Neural crest cell (in vitro differentiated cells): ENCODE measurements around the gene TRPM1. TPM values are rescaled to one million over a fixed set of nuclear protein-coding genes. Genes with fewer than 3 reads are reported as not detected.
A peak's percentile ranks its signal among the peaks of the same experiment; 100 is the strongest.

Experiments
- DNase-seq: peaks from one replicate; pipeline ENCODE4 v3.0.0; 2021; ENCODE audit warnings: low read depth, mixed read lengths, low spot score
- H3K27ac Mint-ChIP-seq: one replicate; pipeline ENCODE4 v1.8.0; 2021; ENCODE audit warnings: mild to moderate bottlenecking, mixed read lengths; ENCODE audit not compliant: unreplicated experiment
- H3K27me3 Mint-ChIP-seq: 2 replicates; pipeline ENCODE4 v1.8.0; 2021; ENCODE audit warnings: low read depth, mild to moderate bottlenecking, mixed read lengths
- H3K36me3 Mint-ChIP-seq: 2 replicates; pipeline ENCODE4 v1.8.0; 2021; ENCODE audit warnings: low read depth, mild to moderate bottlenecking, mixed read lengths
- H3K4me1 Mint-ChIP-seq: 2 replicates; pipeline ENCODE4 v1.8.0; 2021; ENCODE audit warnings: mixed read lengths
- H3K4me3 Mint-ChIP-seq: one replicate; pipeline ENCODE4 v1.8.0; 2021; ENCODE audit warnings: mild to moderate bottlenecking, mixed read lengths
- H3K9me3 Mint-ChIP-seq: 2 replicates; pipeline ENCODE4 v1.8.0; 2021; ENCODE audit warnings: mixed read lengths
- long read RNA-seq: library from polyadenylated mRNA; unstranded; transcript quantifications from one replicate; pipeline ENCODE4 v2.0.0, GENCODE V29; 2020
- total RNA-seq: library from RNA; stranded (reverse); gene quantifications from 2 replicates; pipeline ENCODE4 v1.2.1, GENCODE V29; 2021
- TF ChIP-seq, protein P1 (sequence below): fragments of 200-600 bp; sonication (generic); conservative IDR thresholded peaks from 2 replicates; pipeline ENCODE4 v1.5.0; 2021; ENCODE audit warnings: antibody characterized with exemption, mild to moderate bottlenecking

The TRPM1 gene
- not detected in 2 replicates for total RNA-seq
- long read RNA-seq: 0 reads

DNA sequence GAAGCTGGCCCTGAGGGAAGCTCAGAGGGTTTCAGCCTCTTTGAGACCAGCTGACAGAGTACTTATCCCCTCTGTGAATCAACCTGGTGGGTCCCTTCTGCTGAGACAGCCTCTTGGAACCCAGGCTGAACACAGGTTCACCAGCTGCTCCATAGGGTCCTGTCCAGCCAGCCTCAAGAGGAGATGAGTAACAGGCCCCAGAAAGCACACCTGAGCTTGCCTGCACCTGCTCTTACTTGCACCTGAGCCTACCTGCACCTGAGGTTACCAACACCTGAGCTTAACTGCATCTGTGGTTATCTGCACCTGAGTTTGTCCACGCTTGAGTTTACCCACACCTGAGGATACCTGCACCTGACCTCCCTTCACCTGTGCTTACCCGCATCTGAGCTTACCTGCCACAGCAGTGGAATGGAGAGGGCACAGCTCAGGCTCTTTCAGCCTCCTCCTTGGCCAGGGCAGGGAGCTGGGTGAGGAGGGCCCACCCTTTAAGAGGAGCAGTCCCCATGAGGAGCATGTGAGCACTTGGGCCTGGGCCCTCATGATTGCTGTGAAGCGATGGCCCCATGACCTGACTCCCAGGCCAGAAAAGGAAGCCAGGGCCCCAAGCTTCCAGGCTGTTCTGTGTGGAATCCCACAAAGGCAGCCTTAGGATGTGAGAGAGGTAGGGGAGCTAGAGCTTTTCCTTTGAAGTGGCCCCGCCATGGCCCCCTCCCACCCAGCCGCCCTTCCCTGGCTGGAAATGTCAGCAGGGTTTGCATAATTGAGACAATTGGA is at the start of gene TRPM1:
Gene TRPM1 (minus strand): TSS at position 464 of the 777 bp plus-strand sequence. CDS start 20,370 bp downstream, outside the sequence.
- H3K4me1 Mint-ChIP-seq: peaks cover 10% of the 10 kb centered on the region
- H3K4me3 Mint-ChIP-seq: no peak within 1 kb of the TSS
- no peaks in the 10 kb centered on the region for H3K36me3 Mint-ChIP-seq
- H3K27ac Mint-ChIP-seq: peak within 1 kb of the TSS; percentile 88
- no peaks in the 10 kb centered on the region for H3K27me3 Mint-ChIP-seq
- H3K9me3 Mint-ChIP-seq: no peaks in the 10 kb centered on the region
- DNase-seq: no peak
- TF ChIP-seq, protein P1, sequence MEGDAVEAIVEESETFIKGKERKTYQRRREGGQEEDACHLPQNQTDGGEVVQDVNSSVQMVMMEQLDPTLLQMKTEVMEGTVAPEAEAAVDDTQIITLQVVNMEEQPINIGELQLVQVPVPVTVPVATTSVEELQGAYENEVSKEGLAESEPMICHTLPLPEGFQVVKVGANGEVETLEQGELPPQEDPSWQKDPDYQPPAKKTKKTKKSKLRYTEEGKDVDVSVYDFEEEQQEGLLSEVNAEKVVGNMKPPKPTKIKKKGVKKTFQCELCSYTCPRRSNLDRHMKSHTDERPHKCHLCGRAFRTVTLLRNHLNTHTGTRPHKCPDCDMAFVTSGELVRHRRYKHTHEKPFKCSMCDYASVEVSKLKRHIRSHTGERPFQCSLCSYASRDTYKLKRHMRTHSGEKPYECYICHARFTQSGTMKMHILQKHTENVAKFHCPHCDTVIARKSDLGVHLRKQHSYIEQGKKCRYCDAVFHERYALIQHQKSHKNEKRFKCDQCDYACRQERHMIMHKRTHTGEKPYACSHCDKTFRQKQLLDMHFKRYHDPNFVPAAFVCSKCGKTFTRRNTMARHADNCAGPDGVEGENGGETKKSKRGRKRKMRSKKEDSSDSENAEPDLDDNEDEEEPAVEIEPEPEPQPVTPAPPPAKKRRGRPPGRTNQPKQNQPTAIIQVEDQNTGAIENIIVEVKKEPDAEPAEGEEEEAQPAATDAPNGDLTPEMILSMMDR: no peak

- Mint-ChIP-seq H3K4me3 (no peak overlapping the region), H3K27ac (no peak overlapping the region), H3K4me1 (peaks cover 41% of the 10 kb centered on the region), H3K9me3 (no peaks in the 10 kb centered on the region), H3K36me3 (no peaks in the 10 kb centered on the region), H3K27me3 (no peaks in the 10 kb centered on the region)
- DNase-seq: no peak
- TF ChIP-seq, protein P1: no peak
These were observed 49.3 kb upstream of the TRPM1 start for GRCh38 chr15:31150732-31151231.

DNA sequence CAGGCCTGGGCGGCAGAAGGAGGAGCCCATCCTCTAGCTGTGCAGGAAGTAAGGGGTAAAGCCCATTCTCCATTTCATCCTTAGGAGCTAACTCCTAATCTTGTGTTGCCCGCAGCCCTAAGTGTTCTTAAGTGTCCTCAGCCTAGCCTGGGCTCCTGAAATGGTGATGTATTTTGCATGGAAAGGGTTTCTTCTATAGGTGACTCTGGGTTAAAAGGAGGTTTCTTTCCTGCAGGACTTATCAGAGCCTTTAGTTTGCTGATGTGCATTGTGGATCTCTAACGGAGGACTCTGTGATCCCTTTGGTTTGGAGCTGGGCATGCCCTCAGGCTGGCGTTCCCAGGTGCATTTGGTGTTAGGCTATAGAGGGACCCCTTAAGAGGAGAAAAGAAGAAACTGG is 48.5 kb upstream of the TRPM1 start:
- no peak overlapping the region for H3K27ac Mint-ChIP-seq
- peaks cover 48% of the 10 kb centered on the region for H3K4me1 Mint-ChIP-seq
- DNase-seq: no peak
- TF ChIP-seq, protein P1: no peak
- no peaks in the 10 kb centered on the region for H3K9me3 Mint-ChIP-seq
- H3K27me3 Mint-ChIP-seq: no peaks in the 10 kb centered on the region
- no peaks in the 10 kb centered on the region for H3K36me3 Mint-ChIP-seq
- H3K4me3 Mint-ChIP-seq: no peak overlapping the region

DNA sequence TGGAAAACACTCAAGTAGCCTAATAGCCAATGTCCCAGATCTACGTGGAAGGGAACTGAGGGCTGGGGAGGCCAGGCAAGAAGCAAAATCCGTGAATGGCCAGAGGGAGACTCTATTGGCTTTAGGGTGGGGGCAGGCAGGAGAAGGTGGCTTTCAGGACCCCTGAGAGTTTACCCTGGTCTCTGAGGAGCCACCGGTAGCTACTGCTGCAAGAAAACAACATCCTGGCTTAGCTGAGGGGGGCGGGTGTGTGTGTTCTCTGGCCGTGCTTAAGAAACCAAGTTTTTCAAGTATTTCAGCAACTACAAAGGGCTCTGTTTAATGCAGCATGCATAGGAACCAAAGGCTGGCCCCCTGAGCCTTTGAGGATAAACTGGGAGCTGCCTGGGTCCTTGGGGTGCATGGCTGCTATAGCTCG is 47.6 kb upstream of the TRPM1 start:
- H3K4me1 Mint-ChIP-seq: peaks cover 50% of the 10 kb centered on the region
- TF ChIP-seq, protein P1: no peak
- peak overlapping the region; percentile 96 for H3K27ac Mint-ChIP-seq
- no peaks in the 10 kb centered on the region for H3K27me3 Mint-ChIP-seq
- no peak for DNase-seq
- no peaks in the 10 kb centered on the region for H3K9me3 Mint-ChIP-seq
- H3K4me3 Mint-ChIP-seq: peak overlapping the region; percentile 29
- no peaks in the 10 kb centered on the region for H3K36me3 Mint-ChIP-seq

DNA sequence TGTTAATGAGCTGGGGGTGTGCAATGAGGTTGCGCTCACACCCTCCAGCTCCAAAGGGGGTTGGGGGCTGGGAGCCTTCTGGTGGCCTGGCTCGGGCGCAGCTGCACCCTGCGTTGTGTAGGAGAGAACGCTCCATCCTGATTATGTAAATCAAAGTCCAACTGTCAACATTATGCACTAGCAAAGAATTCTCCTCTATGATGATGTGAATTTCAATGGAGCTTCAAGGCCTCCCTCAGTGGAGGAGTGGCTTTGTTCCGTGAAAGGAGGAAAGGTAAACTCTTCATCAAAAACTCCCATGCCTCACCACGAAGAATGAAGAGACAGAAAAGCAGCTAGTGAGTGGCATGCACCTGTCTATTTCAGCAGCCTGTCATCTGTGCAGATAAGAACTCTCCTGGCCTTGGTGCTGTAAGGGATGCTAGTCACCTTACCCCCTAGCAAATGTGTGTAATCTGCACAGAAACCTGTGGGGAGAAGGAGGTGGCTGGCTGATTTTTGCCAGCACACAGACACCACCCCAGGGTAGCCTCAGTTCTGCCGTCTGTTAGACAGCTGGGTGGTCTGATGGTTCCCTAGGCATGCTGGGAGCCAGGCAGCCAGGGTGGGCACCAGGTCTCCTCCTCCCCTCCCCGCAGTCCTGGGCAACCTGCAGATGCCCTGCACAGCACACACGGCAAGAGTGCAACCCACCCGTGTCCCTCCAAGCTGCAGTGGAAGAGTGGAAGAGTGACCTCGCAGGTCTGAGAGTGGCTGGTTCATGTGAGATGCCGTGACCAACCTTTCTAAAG is 47.0 kb upstream of the TRPM1 start:
- H3K4me1 Mint-ChIP-seq: peaks cover 50% of the 10 kb centered on the region
- H3K27me3 Mint-ChIP-seq: no peaks in the 10 kb centered on the region
- peak; percentile 48 for DNase-seq
- no peaks in the 10 kb centered on the region for H3K36me3 Mint-ChIP-seq
- TF ChIP-seq, protein P1: no peak
- H3K4me3 Mint-ChIP-seq: peak overlapping the region; percentile 29
- H3K27ac Mint-ChIP-seq: peak overlapping the region; percentile 96
- no peaks in the 10 kb centered on the region for H3K9me3 Mint-ChIP-seq
